Activated CD4-positive, alpha-beta memory T cell treated with anti-CD3 and anti-CD28 coated beads for 36 hours (primary cell): Measurements from ENCODE around the gene CELF2. TPM values are rescaled to one million over a fixed set of nuclear protein-coding genes. Genes with fewer than 3 reads are reported as not detected.

ENCODE experiments used
- CTCF ChIA-PET: fragments of 350-600 bp; sonication (Branson Sonifier 250); formaldehyde crosslinking; loops from one replicate; lab custom pipeline; 2021; ENCODE audit warnings: antibody characterized with exemption, inconsistent platforms; lab: Charles Lee
- POLR2A ChIA-PET: fragments of 350-600 bp; sonication (Branson Sonifier 250); formaldehyde crosslinking; loops from one replicate; lab custom pipeline; 2021; ENCODE audit warnings: antibody characterized with exemption; lab: Charles Lee
- DNase-seq: peaks from one replicate; pipeline ENCODE4 v3.0.0-alpha.2; 2020
- H3K27ac Mint-ChIP-seq: one replicate; pipeline ENCODE4 v1.8.0; 2021; ENCODE audit warnings: mixed read lengths
- H3K27me3 Mint-ChIP-seq: one replicate; pipeline ENCODE4 v1.8.0; 2021; ENCODE audit warnings: mixed read lengths
- H3K36me3 Mint-ChIP-seq: one replicate; pipeline ENCODE4 v1.8.0; 2021; ENCODE audit warnings: mixed read lengths
- H3K4me1 Mint-ChIP-seq: one replicate; pipeline ENCODE4 v1.8.0; 2021; ENCODE audit warnings: low read depth, mixed read lengths
- H3K4me3 Mint-ChIP-seq: one replicate; pipeline ENCODE4 v1.8.0; 2021; ENCODE audit warnings: mild to moderate bottlenecking, mixed read lengths
- H3K9me3 Mint-ChIP-seq: one replicate; pipeline ENCODE4 v1.8.0; 2021; ENCODE audit warnings: mixed read lengths
- intact Hi-C: fragments of 100-400 bp; cut with micrococcal nuclease; formaldehyde crosslinking; loops from one replicate; pipeline ENCODE4 v1.15.1; 2023
- total RNA-seq, 2 experiments: library from RNA; stranded (reverse); gene quantifications; one replicate each; pipeline ENCODE4 v1.2.3, GENCODE V29; 2021

The CELF2 gene
- total RNA-seq, 2 experiments from 2014 or later: 109 to 113 TPM

- Mint-ChIP-seq H3K27ac (no peak overlapping the region), H3K9me3 (no peaks in the 10 kb centered on the region)
- CTCF ChIA-PET: no interaction called here
Measured at GRCh38 chr10:11381023-11381422, 363.4 kb downstream of the CELF2 start.

GRCh38 chr10:11381511-11381910, 363.8 kb downstream of the CELF2 start:
- ChIA-PET POLR2A (no interaction called here), CTCF (no interaction called here)
- peaks cover 10% of the 10 kb centered on the region for H3K4me1 Mint-ChIP-seq
- no peaks in the 10 kb centered on the region for H3K27me3 Mint-ChIP-seq
- H3K27ac Mint-ChIP-seq: no peak overlapping the region
- no peaks in the 10 kb centered on the region for H3K9me3 Mint-ChIP-seq
- intact Hi-C loops: no loop called here
- no peak for DNase-seq
- H3K4me3 Mint-ChIP-seq: no peak overlapping the region
- H3K36me3 Mint-ChIP-seq: no peaks in the 10 kb centered on the region

More at GRCh38 chr10:11381023-11381422, 363.4 kb downstream of the CELF2 start:
- intact Hi-C loops: no loop called here
- H3K27me3 Mint-ChIP-seq: no peaks in the 10 kb centered on the region
- POLR2A ChIA-PET: no interaction called here
- no peaks in the 10 kb centered on the region for H3K36me3 Mint-ChIP-seq
- DNase-seq: peak; percentile 51
- no peak overlapping the region for H3K4me3 Mint-ChIP-seq
- H3K4me1 Mint-ChIP-seq: peaks cover 10% of the 10 kb centered on the region

- H3K36me3 Mint-ChIP-seq: no peaks in the 10 kb centered on the region
- POLR2A ChIA-PET: no interaction called here
- intact Hi-C loops: no loop called here
- H3K4me3 Mint-ChIP-seq: no peak overlapping the region
- no peak overlapping the region for H3K27ac Mint-ChIP-seq
- DNase-seq: no peak
- no peaks in the 10 kb centered on the region for H3K9me3 Mint-ChIP-seq
- peaks cover 10% of the 10 kb centered on the region for H3K4me1 Mint-ChIP-seq
- CTCF ChIA-PET: no interaction called here
- no peaks in the 10 kb centered on the region for H3K27me3 Mint-ChIP-seq
Measured at GRCh38 chr10:11382187-11382586, 364.5 kb downstream of the CELF2 start.

DNA sequence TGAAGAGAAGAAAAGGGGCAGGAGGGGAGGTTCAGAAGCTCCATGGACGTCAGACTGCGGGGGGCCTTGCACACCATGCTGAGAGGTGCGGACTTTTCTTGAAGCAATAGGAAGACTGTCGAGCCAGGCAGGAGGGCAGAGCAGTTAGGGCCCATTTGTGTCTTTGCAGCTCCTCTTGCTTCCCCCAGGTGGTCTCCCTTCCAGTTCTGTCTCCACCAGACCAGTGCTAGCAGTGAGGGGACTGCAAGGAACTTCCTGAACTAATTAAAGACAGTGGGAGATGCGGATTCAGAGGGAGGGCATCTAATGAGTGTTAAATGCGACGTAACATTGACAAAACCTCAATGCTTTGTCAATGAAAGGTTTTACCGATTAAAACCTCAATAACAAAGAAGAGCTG, 368.4 kb downstream of the CELF2 start:
- no peak overlapping the region for H3K4me3 Mint-ChIP-seq
- no peaks in the 10 kb centered on the region for H3K27me3 Mint-ChIP-seq
- H3K9me3 Mint-ChIP-seq: no peaks in the 10 kb centered on the region
- intact Hi-C loops: no loop called here
- H3K27ac Mint-ChIP-seq: no peak overlapping the region
- no peaks in the 10 kb centered on the region for H3K36me3 Mint-ChIP-seq
- no peak for DNase-seq
- CTCF ChIA-PET: no interaction called here
- POLR2A ChIA-PET: no interaction called here
- H3K4me1 Mint-ChIP-seq: peaks cover 4% of the 10 kb centered on the region
